Stimulated activated CD8-positive, alpha-beta memory T cell treated with anti-CD3 and anti-CD28 coated beads, Interleukin-12 subunit alpha, Interleukin-12 subunit beta, amount 100 ng/mL, for 24 hours (primary cell): ENCODE results near the gene STARD10.

Source experiments
- DNase-seq: peaks from one replicate; pipeline ENCODE4 v3.0.0-alpha.2; 2020; ENCODE audit errors: extremely low read depth

STARD10 gene

GRCh38 chr11:72745511-72745910 lies 48.3 kb downstream of the STARD10 start:
- DNase-seq: no peak

- no peak for DNase-seq
Observed at GRCh38 chr11:72744474-72744873, 49.4 kb downstream of the STARD10 start.

DNA sequence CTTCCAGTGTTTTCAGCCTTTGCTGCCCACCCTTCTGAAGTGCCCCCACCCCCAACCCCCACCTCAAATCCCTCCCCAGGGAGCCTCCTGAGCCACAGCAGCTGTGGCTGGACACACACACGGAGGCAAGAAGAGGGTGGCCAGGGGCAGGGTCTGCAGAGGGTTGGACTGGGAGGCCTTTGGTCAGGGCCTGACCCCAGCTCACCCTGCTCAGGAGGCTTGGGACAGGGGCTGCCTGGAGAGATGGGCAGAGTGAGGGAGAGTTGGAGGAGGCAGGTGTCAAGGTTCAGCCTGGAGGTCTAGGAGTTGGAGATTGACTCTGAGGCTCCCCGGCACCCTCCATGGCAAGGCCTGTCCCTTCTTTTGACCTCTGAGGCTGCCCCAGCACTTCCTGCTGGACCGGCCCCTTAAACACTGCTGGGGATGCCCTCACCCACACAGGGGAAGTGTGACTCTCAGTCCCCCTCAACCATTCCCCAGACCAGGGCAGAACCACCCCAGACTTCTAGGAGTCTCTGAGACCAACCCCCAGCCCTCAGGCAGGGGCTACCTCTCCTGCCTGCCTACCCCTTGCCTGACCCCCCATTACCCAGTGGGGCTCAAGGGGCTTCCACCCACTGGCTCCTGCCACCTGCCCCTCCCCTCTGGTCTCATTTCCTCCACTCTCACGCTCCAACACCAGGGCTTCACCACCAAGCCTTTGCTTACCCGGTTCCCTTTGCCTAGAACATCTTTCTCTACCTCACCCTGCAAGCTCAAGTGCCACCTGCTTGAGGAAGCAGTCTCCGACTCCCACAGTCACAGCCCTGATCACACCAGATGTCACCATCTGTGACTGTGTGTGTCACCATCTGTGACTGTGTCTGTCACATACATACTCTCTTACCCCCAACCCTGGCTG lies 50.3 kb downstream of the STARD10 start:
- no peak for DNase-seq

DNA sequence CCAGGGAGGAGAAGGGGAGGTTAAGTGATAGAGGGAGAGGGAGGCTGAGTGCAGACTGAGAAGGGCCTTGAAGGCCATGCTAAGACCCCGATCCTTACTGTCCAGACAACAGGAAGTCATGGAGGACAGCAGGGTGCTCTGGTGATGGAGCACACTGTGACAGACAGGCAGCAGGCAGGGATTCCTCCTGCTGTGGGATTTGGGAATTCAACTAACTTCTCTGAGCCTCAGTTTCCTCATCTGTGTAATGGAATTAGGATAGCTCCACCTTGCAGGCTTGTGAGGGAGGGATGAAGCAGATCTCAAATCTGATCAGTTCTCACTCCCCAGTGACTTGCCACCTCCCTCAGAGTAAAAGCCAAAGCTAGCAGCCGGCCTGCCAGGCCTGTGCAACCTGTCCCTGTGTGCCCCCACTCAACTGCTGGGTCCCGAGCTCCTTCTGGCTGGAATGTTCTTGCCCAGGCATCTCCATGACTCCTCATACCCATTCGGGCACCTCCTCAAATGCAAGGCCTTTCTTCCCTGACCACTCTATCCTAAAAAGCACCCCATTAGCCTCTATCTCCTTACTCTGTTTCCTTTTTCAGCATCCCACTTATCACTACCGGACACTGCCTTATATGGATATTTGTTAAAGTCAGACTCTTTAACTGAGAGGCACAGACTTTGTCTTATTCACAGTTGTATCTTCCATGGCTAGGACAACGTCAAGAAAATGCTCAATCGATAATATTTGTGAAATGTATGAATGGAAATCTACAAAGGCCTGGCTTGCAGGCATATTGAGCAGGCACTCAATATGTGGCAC lies 51.1 kb downstream of the STARD10 start:
- DNase-seq: no peak

DNA sequence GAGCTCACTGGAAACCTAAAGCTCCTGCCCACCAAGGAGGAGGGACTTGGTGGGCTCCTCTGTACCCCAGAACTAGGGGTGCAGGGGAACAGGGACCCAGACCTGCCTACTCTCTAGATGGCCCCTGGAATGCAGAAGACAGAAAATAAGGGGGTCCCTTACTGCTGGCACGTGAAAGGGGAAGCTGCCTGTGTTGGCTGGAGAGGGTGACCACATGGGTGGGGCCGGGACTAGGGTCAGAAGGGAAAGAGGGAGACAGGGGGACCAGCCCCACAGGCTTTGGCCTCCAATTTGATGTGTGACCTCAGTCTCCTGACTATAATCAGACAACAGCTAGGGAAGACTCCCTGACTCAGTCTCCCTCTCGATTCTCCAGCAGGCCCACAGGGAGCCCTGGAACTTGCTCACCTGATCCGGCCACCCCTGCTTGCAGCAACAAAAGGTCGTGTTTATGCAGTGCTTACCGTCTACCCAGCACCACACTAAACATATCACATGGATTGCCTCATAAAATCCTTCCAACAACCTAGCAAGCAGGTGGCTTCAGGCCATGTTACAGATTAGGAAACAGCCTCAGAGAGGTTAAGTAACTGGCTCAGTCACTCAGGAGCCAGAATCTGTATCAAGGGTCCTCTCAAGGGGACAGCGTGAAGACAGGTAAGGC lies 51.9 kb downstream of the STARD10 start:
- no peak for DNase-seq

- no peak for DNase-seq
Observed at GRCh38 chr11:72741429-72741833, 52.4 kb downstream of the STARD10 start.

GRCh38 chr11:72740562-72741428 lies 53.1 kb downstream of the STARD10 start:
- no peak for DNase-seq

- DNase-seq: no peak
Observed at GRCh38 chr11:72740060-72740424, 53.8 kb downstream of the STARD10 start.

DNA sequence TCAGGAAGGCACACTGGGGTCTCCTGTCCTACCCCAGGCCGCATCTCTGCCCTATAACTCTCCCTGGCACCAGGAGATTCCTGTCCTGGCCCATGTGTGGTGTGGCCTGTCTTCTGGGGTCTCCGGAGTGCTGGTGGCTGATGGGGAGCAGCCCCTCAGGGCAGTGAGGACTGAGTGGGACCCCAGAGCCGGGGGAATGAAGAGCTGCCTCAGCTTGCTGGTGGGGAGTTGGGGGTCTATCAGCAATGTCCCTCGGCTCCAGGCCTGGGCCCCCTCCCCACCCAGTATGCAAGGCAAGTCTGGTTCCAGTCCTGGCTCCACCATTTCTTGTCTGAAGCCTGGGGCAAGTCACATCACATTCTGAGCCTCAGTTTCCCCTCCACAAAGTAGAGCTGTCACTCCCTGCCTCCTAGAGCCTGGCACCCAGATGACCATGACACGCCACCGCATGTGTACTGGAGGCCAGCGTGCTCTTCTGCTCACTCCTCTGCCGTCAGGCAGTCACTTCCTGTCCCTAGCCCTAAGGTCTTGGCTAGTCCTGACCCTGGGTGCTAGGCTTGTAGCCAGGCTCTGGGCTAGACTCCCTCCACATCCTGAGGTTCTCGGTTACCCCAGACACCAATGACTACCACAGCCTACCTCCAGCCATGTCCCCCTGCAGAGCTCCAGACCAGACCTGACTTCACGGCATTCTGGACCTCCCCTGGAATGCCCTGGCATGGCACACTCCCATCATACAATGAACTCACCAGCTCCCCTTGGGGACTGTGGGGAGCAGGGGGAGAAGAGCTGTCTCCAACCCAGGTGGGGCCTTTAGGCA lies 54.4 kb downstream of the STARD10 start:
- DNase-seq: no peak

- no peak for DNase-seq
Observed at GRCh38 chr11:72738199-72739141, 55.4 kb downstream of the STARD10 start.

- no peak for DNase-seq
Observed at GRCh38 chr11:72737336-72737735, 56.5 kb downstream of the STARD10 start.

- DNase-seq: peak; percentile 31
Observed at GRCh38 chr11:72736452-72737069, 57.3 kb downstream of the STARD10 start.

DNA sequence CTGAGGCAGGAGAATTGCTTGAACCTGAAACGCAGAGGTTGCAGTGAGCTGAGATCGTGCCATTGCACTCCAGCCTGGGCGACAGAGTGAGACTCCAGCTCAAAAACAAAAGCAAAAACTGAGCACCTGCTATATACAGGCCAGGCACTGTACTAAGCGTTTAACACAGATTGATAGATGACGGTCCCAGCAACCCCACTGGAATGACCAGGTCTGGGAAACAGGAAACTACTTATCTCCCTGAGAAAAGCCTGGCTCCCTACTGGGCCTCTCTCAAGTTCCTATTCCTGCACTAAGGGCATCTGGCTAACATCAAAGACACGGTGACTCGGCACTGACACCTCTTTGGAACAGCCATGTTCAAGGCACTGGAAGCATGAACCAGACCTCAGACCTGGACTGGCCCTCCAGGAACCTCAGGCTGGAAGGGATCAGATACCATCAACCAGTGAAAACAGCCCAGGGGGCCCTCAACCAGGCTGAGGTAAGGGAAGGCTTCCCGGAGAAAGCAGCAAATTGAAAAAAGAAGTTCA lies 58.3 kb downstream of the STARD10 start:
- no peak for DNase-seq

- no peak for DNase-seq
Observed at GRCh38 chr11:72732329-72732728, 61.5 kb downstream of the STARD10 start.

DNA sequence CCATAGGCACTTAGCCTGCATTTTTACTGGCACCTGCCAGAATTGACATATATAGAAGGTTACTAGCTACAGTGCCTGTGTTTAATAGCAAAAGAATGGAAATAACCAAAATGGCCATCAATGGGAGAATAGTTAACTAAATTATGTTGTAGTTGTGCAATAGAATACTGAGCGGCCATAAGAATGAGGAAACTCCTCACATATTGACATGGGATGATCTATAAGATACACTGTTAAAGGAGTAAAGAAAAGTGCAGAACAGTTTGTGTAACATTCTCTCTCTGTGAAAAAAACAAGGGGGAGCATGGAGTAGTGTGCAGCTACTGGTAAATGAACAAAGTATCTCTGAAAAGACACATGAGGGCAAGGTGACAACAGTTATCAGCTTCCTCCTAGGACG lies 63.1 kb downstream of the STARD10 start:
- no peak for DNase-seq

GRCh38 chr11:72730243-72730642 lies 63.6 kb downstream of the STARD10 start:
- DNase-seq: no peak

- no peak for DNase-seq
Observed at GRCh38 chr11:72727521-72727920, 66.3 kb downstream of the STARD10 start.
